HEK293T (cell line): Measurements from ENCODE around the gene TMEM256.

Experiments
- BHLHE40 ChIP-seq: fragments of 450-650 bp; IDR thresholded peaks from 2 replicates; pipeline ENCODE4 v1.6.1; 2016; ENCODE audit warnings: mild to moderate bottlenecking, moderate library complexity, borderline replicate concordance
- SP1 ChIP-seq: fragments of 450-650 bp; IDR thresholded peaks from 2 replicates; pipeline ENCODE4 v1.6.1; 2017

GRCh38 chr17:7436556-7437368 lies 32.9 kb upstream of the TMEM256 start:
- TF ChIP-seq BHLHE40, result no peak
- TF ChIP-seq SP1, result no peak
